Lung (tissue), 12 donors: ENCODE measurements around the gene ALDH3B1. TPM values are rescaled to one million over a fixed set of nuclear protein-coding genes. Genes with fewer than 3 reads are reported as not detected.

Experiments used
- ATAC-seq: fragments of 200-7000 bp; cut with Tn5 transposase; one replicate; pipeline ENCODE4 v1.9.1; 2020; ENCODE audit warnings: moderate number of reproducible peaks; ENCODE audit not compliant: insufficient read depth, low FRiP score
- DNase-seq, 3 donors: peaks; one replicate each; pipeline ENCODE4 v3.0.0-alpha.2; 2013 to 2017
- H3K27ac ChIP-seq, 2 donors: one replicate each; pipeline ENCODE4 v1.5.1; 2013; ENCODE audit warnings: mild to moderate bottlenecking in 2 of 2, moderate library complexity in 2 of 2, control low read depth in 1 of 2, inconsistent platforms in 1 of 2, low read depth in 1 of 2, low read length in 1 of 2
- H3K27me3 ChIP-seq, 3 donors: one replicate each; pipeline ENCODE4 v1.5.1; 2013; ENCODE audit warnings: low read length in 2 of 3; ENCODE audit not compliant: control insufficient read depth in 3 of 3, insufficient read depth in 3 of 3
- H3K36me3 ChIP-seq, 4 donors: one replicate each; pipeline ENCODE4 v1.5.1; 2013; ENCODE audit warnings: low read length in 4 of 4, mild to moderate bottlenecking in 1 of 4, moderate library complexity in 1 of 4; ENCODE audit not compliant: control insufficient read depth in 4 of 4, insufficient read depth in 4 of 4
- H3K4me1 ChIP-seq, 5 donors: one replicate each; pipeline ENCODE4 v1.5.1; 2013; ENCODE audit warnings: low read length in 5 of 5, mild to moderate bottlenecking in 2 of 5, moderate library complexity in 1 of 5; ENCODE audit not compliant: control insufficient read depth in 5 of 5, insufficient read depth in 5 of 5
- H3K4me3 ChIP-seq: one replicate; pipeline ENCODE4 v1.5.1; 2013; ENCODE audit warnings: mild to moderate bottlenecking, control low read depth, moderate library complexity
- H3K9ac ChIP-seq, 2 donors: one replicate each; pipeline ENCODE4 v1.5.1; 2013; ENCODE audit warnings: low read length in 2 of 2, control low read depth in 1 of 2; ENCODE audit not compliant: insufficient read depth in 1 of 2
- H3K9me3 ChIP-seq, 4 donors: one replicate each; pipeline ENCODE4 v1.5.1; 2013; ENCODE audit warnings: low read length in 3 of 4, mild to moderate bottlenecking in 1 of 4, moderate library complexity in 1 of 4; ENCODE audit not compliant: control insufficient read depth in 4 of 4, insufficient read depth in 3 of 4
- CTCF ChIP-seq: IDR thresholded peaks from 2 replicates; pipeline ENCODE4 v1.5.1; 2012; ENCODE audit warnings: mild to moderate bottlenecking; ENCODE audit errors: control extremely low read depth, extremely low read depth
- WGBS, 2 donors: extraction: QIAGEN DNeasy Blood & Tissue Kit; methylation state at CpG; one replicate each; pipeline ENCODE4 v1.1.7; 2013; 5-methylcytosine and 5-hydroxymethylcytosine counted together
- polyA plus RNA-seq, 2 donors: library from polyadenylated mRNA; stranded (reverse); fragments of 200-250 nt; gene quantifications; one replicate each; pipeline ENCODE4 v1.2.1, GENCODE V29; 2013
- total RNA-seq, 2 donors: library from RNA; depleted of rRNA in 1 of 2; stranded (reverse); fragments of >200 nt in 1 of 2; gene quantifications; one replicate each; pipeline ENCODE4 v1.2.1, GENCODE V29; 2014 to 2021
- donor health status: control.
- donor health status: control.
- donor health status: Bipolar disorder and iron deficiency.
- donor health status: healthy.
- donor health status: DM: yes; HTN: yes; CAD: no.

The ALDH3B1 gene
- total and polyA plus RNA-seq, 4 donors, result 45.6 to 165 (median 90.3) TPM

GRCh38 chr11:68014947-68015447 is 4.9 kb downstream of the ALDH3B1 start:
- no peak overlapping the region for H3K9ac ChIP-seq

GRCh38 chr11:68015467-68015866 is 5.3 kb downstream of the ALDH3B1 start:
- no peaks in the 10 kb centered on the region for H3K27me3 ChIP-seq
- H3K36me3 ChIP-seq, result peaks cover 0 to 4% (median 0%) of the 10 kb centered on the region in 4 donors
- DNase-seq, result no peak
- ATAC-seq, result no peak
- 98% methylated on average over 8 of the region's 8 CpGs for WGBS, 2 donors
- H3K4me3 ChIP-seq, result no peak overlapping the region
- H3K9ac ChIP-seq, result no peak overlapping the region
- peaks cover 4 to 35% (median 15%) of the 10 kb centered on the region in 5 donors for H3K4me1 ChIP-seq
- no peaks in the 10 kb centered on the region for H3K9me3 ChIP-seq
- no peak overlapping the region for H3K27ac ChIP-seq
- no peak for TF ChIP-seq CTCF

More at GRCh38 chr11:68014947-68015447, 4.9 kb downstream of the ALDH3B1 start:
- Histone ChIP-seq H3K4me1 (peaks cover 5 to 40% (median 15%) of the 10 kb centered on the region in 5 donors), H3K4me3 (no peak overlapping the region), H3K36me3 (peaks cover 0 to 4% (median 0%) of the 10 kb centered on the region in 4 donors), H3K27ac (peak overlapping the region in 1 of 2 donors; percentile 88), H3K27me3 (no peaks in the 10 kb centered on the region), H3K9me3 (no peaks in the 10 kb centered on the region)
- no peak for TF ChIP-seq CTCF
- ATAC-seq, result no peak
- WGBS, 2 donors, result 87 to 89% methylated on average over 17 to 19 of the region's 19 CpGs
- DNase-seq, result no peak

- 72 to 79% methylated on average over 11 to 13 of the region's 13 CpGs for WGBS, 2 donors
- H3K4me1 ChIP-seq, result peaks cover 0 to 28% (median 13%) of the 10 kb centered on the region in 5 donors
- no peak for ATAC-seq
Observed at GRCh38 chr11:68016161-68016903, 6.2 kb downstream of the ALDH3B1 start.

More at GRCh38 chr11:68016161-68016903, 6.2 kb downstream of the ALDH3B1 start:
- Histone ChIP-seq H3K9me3 (no peaks in the 10 kb centered on the region), H3K27ac (peak overlapping the region in 1 of 2 donors; percentile 11), H3K27me3 (no peaks in the 10 kb centered on the region), H3K36me3 (peaks cover 0 to 4% (median 0%) of the 10 kb centered on the region in 4 donors), H3K9ac (no peak overlapping the region), H3K4me3 (no peak overlapping the region)
- TF ChIP-seq CTCF, result no peak
- DNase-seq, result no peak
